Measurements from ENCODE around the gene PTGFRN. TPM values are rescaled to one million over a fixed set of nuclear protein-coding genes. Genes with fewer than 3 reads are reported as not detected.

The PTGFRN gene
- total and polyA plus RNA-seq, 4 donors, result 5.4 to 12.6 (median 7.2) TPM

GRCh38 chr1:116929961-116930592, 20.4 kb downstream of the PTGFRN start:
- H3K27me3 ChIP-seq (ENCODE audit: control insufficient read depth in 4 of 4, insufficient read depth in 4 of 4, low read length in 3 of 4), result no peaks in the 10 kb centered on the region
- no peak overlapping the region for H3K27ac ChIP-seq (ENCODE audit: low read depth in 1 of 2, low read length in 2 of 2)
- no peaks in the 10 kb centered on the region for H3K9me3 ChIP-seq (ENCODE audit: control insufficient read depth in 4 of 4, low read length in 3 of 4)
- H3K4me1 ChIP-seq (ENCODE audit: control insufficient read depth in 4 of 4, insufficient read depth in 4 of 4, low read length in 3 of 4), result peaks cover 0 to 9% (median 3%) of the 10 kb centered on the region in 4 donors
- H3K36me3 ChIP-seq (ENCODE audit: control insufficient read depth in 4 of 4, insufficient read depth in 3 of 4, low read depth in 1 of 4, low read length in 3 of 4), result no peaks in the 10 kb centered on the region
- no peak overlapping the region for H3K9ac ChIP-seq (ENCODE audit: low read depth in 1 of 2, low read length in 2 of 2)
- TF ChIP-seq CTCF (IDR thresholded peaks at IDR 0.05; ENCODE audit: low read depth, low read length, missing input control), result no peak
- no peak for TF ChIP-seq REST (IDR thresholded peaks at IDR 0.05)
- TF ChIP-seq YY1 (IDR thresholded peaks at IDR 0.05), result no peak
- TF ChIP-seq FOXA2 (IDR thresholded peaks at IDR 0.05), result no peak
- TF ChIP-seq HNF4G (IDR thresholded peaks at IDR 0.05), result no peak
- TF ChIP-seq RAD21 (IDR thresholded peaks at IDR 0.05), result no peak
- no peak for TF ChIP-seq GABPA (IDR thresholded peaks at IDR 0.05 in 1 of 2, conservative IDR thresholded peaks at IDR 0.05 in 1 of 2)
- no peak for TF ChIP-seq RXRA (IDR thresholded peaks at IDR 0.05)
- no peak for TF ChIP-seq JUND (IDR thresholded peaks at IDR 0.05)
- no peak for TF ChIP-seq EGR1 (IDR thresholded peaks at IDR 0.05; ENCODE audit: low read depth in 2 of 2)
- WGBS, result 91% methylated on average over 5 of the region's 5 CpGs
- H3K4me3 ChIP-seq (ENCODE audit: low read depth in 1 of 3, low read length in 3 of 3), result no peak overlapping the region
- no peak for DNase-seq (ENCODE audit: low spot score)

- H3K4me1 ChIP-seq (ENCODE audit: control insufficient read depth in 4 of 4, insufficient read depth in 4 of 4, low read length in 3 of 4), result peaks cover 0 to 9% (median 3%) of the 10 kb centered on the region in 4 donors
- no peak for DNase-seq (ENCODE audit: low spot score)
- no peak overlapping the region for H3K9ac ChIP-seq (ENCODE audit: low read depth in 1 of 2, low read length in 2 of 2)
- H3K27me3 ChIP-seq (ENCODE audit: control insufficient read depth in 4 of 4, insufficient read depth in 4 of 4, low read length in 3 of 4), result no peaks in the 10 kb centered on the region
- H3K36me3 ChIP-seq (ENCODE audit: control insufficient read depth in 4 of 4, insufficient read depth in 3 of 4, low read depth in 1 of 4, low read length in 3 of 4), result no peaks in the 10 kb centered on the region
- no peak overlapping the region for H3K27ac ChIP-seq (ENCODE audit: low read depth in 1 of 2, low read length in 2 of 2)
- no peak overlapping the region for H3K4me3 ChIP-seq (ENCODE audit: low read depth in 1 of 3, low read length in 3 of 3)
- TF ChIP-seq MAX (IDR thresholded peaks at IDR 0.05) (no peak), CTCF (IDR thresholded peaks at IDR 0.05; ENCODE audit: low read depth, low read length, missing input control) (no peak), JUND (IDR thresholded peaks at IDR 0.05) (no peak), EGR1 (IDR thresholded peaks at IDR 0.05; ENCODE audit: low read depth in 2 of 2) (no peak), FOXA2 (IDR thresholded peaks at IDR 0.05) (no peak), GABPA (IDR thresholded peaks at IDR 0.05 in 1 of 2, conservative IDR thresholded peaks at IDR 0.05 in 1 of 2) (no peak), REST (IDR thresholded peaks at IDR 0.05) (no peak), ZBTB33 (IDR thresholded peaks at IDR 0.05) (no peak), FOXA1 (IDR thresholded peaks at IDR 0.05) (no peak), YY1 (IDR thresholded peaks at IDR 0.05) (no peak), HNF4A (conservative IDR thresholded peaks at IDR 0.05) (no peak)
- no peaks in the 10 kb centered on the region for H3K9me3 ChIP-seq (ENCODE audit: control insufficient read depth in 4 of 4, low read length in 3 of 4)
- WGBS, result 78% methylated on average over 7 of the region's 7 CpGs
Observed at GRCh38 chr1:116931016-116931918, 21.6 kb downstream of the PTGFRN start.
